OCI-LY3 (cell line): Measurements from ENCODE around the gene C6orf163.

Source experiments
- H2AFZ ChIP-seq: fragments of 200-600, 300-600 bp; shearing (Covaris generic); 2 replicates; pipeline ENCODE4 v1.6.0; 2014; ENCODE audit warnings: antibody characterized with exemption, low read depth, low read length
- H3K27ac ChIP-seq: fragments of 200-600, 300-600 bp; sonication (generic); 2 replicates; pipeline ENCODE4 v1.5.1; 2014; ENCODE audit warnings: mild to moderate bottlenecking, low read length, moderate library complexity, mixed read lengths
- H3K27me3 ChIP-seq: fragments of 200-600, 300-600 bp; sonication (generic); 2 replicates; pipeline ENCODE4 v1.6.1; 2014; ENCODE audit warnings: low read depth, low read length, mixed read lengths
- H3K36me3 ChIP-seq: fragments of 200-600, 300-600 bp; sonication (generic); replicated peaks from 2 replicates; pipeline ENCODE3; 2014; ENCODE audit warnings: low read depth, low read length, mixed read lengths
- H3K4me1 ChIP-seq: fragments of 300-600, 200-600 bp; sonication (generic); 2 replicates; pipeline ENCODE4 v1.6.1; 2014; ENCODE audit warnings: low read length, mixed read lengths
- H3K4me2 ChIP-seq: fragments of 200-600, 300-600 bp; sonication (generic); 2 replicates; pipeline ENCODE4 v1.6.1; 2014; ENCODE audit warnings: low read length, mixed read lengths
- H3K4me3 ChIP-seq: fragments of 300-600, 200-600 bp; sonication (generic); 2 replicates; pipeline ENCODE4 v1.5.1; 2014; ENCODE audit warnings: antibody characterized with exemption, mild to moderate bottlenecking, low read length, moderate library complexity
- H3K79me2 ChIP-seq: fragments of 300-600, 200-600 bp; shearing (Covaris generic); 2 replicates; pipeline ENCODE4 v1.6.1; 2014; ENCODE audit warnings: mild to moderate bottlenecking, low read length, mixed read lengths
- H3K9ac ChIP-seq: fragments of 300-600, 200-600 bp; shearing (Covaris generic); 2 replicates; pipeline ENCODE4 v1.6.0; 2014; ENCODE audit warnings: mild to moderate bottlenecking, low read length, moderate library complexity
- H3K9me3 ChIP-seq: fragments of 200-600, 300-600 bp; shearing (Covaris generic); 2 replicates; pipeline ENCODE4 v1.6.1; 2014; ENCODE audit warnings: low read length, mixed read lengths; ENCODE audit not compliant: insufficient read depth
- H4K20me1 ChIP-seq: fragments of 200-600, 300-600 bp; sonication (generic); 2 replicates; pipeline ENCODE4 v1.6.1; 2016; ENCODE audit warnings: low read length, mixed read lengths; ENCODE audit not compliant: insufficient read depth
- EZH2phosphoT487 ChIP-seq: fragments of 200-600 bp; shearing (Covaris generic); IDR thresholded peaks from 2 replicates; pipeline ENCODE4 v1.6.1; 2018; ENCODE audit warnings: antibody characterized with exemption, mixed run types, low read depth
- TF ChIP-seq, protein P1 (sequence below): fragments of 200-600, 300-600 bp; sonication (generic); IDR thresholded peaks from 2 replicates; pipeline ENCODE4 v1.5.1; 2014; ENCODE audit warnings: antibody characterized with exemption, low read length, low read depth

Gene C6orf163

GRCh38 chr6:87366072-87366827, 21.6 kb downstream of the C6orf163 start:
- Histone ChIP-seq H4K20me1 (no peaks in the 10 kb centered on the region), H3K4me1 (no peaks in the 10 kb centered on the region), H3K4me3 (no peak overlapping the region), H3K27me3 (no peaks in the 10 kb centered on the region), H3K9me3 (0 out of 2 replicates have a peak, but pooled peaks cover 4% of the 10 kb centered on the region), H3K27ac (no peak overlapping the region), H3K79me2 (no peaks in the 10 kb centered on the region), H3K9ac (no peak overlapping the region), H3K4me2 (no peak overlapping the region), H2AFZ (no peak overlapping the region), H3K36me3 (no peaks in the 10 kb centered on the region)
- TF ChIP-seq, protein P1, sequence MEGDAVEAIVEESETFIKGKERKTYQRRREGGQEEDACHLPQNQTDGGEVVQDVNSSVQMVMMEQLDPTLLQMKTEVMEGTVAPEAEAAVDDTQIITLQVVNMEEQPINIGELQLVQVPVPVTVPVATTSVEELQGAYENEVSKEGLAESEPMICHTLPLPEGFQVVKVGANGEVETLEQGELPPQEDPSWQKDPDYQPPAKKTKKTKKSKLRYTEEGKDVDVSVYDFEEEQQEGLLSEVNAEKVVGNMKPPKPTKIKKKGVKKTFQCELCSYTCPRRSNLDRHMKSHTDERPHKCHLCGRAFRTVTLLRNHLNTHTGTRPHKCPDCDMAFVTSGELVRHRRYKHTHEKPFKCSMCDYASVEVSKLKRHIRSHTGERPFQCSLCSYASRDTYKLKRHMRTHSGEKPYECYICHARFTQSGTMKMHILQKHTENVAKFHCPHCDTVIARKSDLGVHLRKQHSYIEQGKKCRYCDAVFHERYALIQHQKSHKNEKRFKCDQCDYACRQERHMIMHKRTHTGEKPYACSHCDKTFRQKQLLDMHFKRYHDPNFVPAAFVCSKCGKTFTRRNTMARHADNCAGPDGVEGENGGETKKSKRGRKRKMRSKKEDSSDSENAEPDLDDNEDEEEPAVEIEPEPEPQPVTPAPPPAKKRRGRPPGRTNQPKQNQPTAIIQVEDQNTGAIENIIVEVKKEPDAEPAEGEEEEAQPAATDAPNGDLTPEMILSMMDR, result no peak
- TF ChIP-seq EZH2phosphoT487, result no peak

DNA sequence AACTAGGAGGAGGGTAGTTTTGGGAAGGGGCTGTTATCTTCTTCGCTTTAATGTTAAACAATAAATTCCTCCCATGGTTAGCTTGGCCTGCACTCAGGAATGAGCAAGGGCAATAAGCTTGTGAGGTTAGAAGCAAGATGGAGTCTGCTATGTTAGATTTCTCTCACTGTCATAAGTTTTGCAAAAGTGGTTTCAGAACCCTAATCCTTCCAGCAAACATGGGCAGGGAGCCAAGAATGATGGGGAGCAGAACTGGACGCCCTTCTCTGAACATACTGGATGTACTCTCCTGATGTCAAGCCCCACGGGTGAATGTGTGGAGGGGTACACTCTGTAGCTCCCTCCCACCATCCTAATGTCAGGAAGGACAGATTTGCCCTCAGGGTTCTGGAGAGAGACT, 22.3 kb downstream of the C6orf163 start:
- H3K27ac ChIP-seq, result no peak overlapping the region
- no peak overlapping the region for H2AFZ ChIP-seq
- H3K4me1 ChIP-seq, result no peaks in the 10 kb centered on the region
- no peaks in the 10 kb centered on the region for H3K79me2 ChIP-seq
- H3K36me3 ChIP-seq, result no peaks in the 10 kb centered on the region
- no peaks in the 10 kb centered on the region for H4K20me1 ChIP-seq
- TF ChIP-seq, protein P1, result no peak
- no peak overlapping the region for H3K4me3 ChIP-seq
- 0 out of 2 replicates have a peak, but pooled peaks cover 4% of the 10 kb centered on the region for H3K9me3 ChIP-seq
- no peak overlapping the region for H3K4me2 ChIP-seq
- no peak overlapping the region for H3K9ac ChIP-seq
- no peaks in the 10 kb centered on the region for H3K27me3 ChIP-seq

GRCh38 chr6:87373377-87373776, 28.8 kb downstream of the C6orf163 start:
- Histone ChIP-seq H3K36me3 (no peaks in the 10 kb centered on the region), H3K79me2 (no peaks in the 10 kb centered on the region), H2AFZ (no peak overlapping the region), H3K4me2 (no peak overlapping the region), H3K9ac (no peak overlapping the region), H3K27ac (no peak overlapping the region), H3K4me1 (no peaks in the 10 kb centered on the region), H3K27me3 (no peaks in the 10 kb centered on the region), H4K20me1 (no peaks in the 10 kb centered on the region), H3K4me3 (no peak overlapping the region), H3K9me3 (no peaks in the 10 kb centered on the region)
- TF ChIP-seq EZH2phosphoT487, result no peak
- TF ChIP-seq, protein P1, result no peak

DNA sequence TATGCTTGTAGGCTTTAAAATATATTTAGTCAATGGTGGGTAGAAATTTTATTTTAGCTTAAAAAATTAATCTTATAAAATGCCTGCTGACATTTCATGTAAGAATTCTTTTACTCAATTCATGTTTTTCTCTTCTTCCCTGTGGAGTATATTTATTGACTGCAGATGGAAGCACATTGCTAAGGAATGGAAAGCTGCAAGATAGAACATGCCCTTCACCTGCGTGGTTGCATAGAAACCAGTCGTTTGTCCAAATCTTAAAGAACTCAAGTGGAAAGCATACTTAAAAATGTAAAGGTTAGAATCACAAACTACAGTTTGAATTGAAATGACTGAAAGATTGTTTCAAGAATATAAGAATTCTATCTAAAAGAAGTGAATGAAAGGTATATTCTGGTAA, 30.7 kb downstream of the C6orf163 start:
- Histone ChIP-seq H3K4me2 (no peak overlapping the region), H4K20me1 (no peaks in the 10 kb centered on the region), H3K4me3 (no peak overlapping the region), H3K9me3 (no peaks in the 10 kb centered on the region), H3K27me3 (no peaks in the 10 kb centered on the region), H2AFZ (no peak overlapping the region), H3K27ac (no peak overlapping the region), H3K36me3 (no peaks in the 10 kb centered on the region), H3K79me2 (no peaks in the 10 kb centered on the region), H3K9ac (no peak overlapping the region), H3K4me1 (peaks cover 6% of the 10 kb centered on the region; the same call in 1 of the 2 replicates)
- TF ChIP-seq, protein P1, result no peak
- no peak for TF ChIP-seq EZH2phosphoT487
